Progenitor cell of endocrine pancreas (in vitro differentiated cells): ENCODE data around the gene ZBTB12. TPM values are rescaled to one million over a fixed set of nuclear protein-coding genes. Genes with fewer than 3 reads are reported as not detected.

ENCODE experiments used
- DNase-seq: peaks from one replicate; pipeline ENCODE4 v3.0.0; 2021; ENCODE audit warnings: low spot score; ENCODE audit not compliant: unreplicated experiment
- H3K27ac Mint-ChIP-seq: 2 replicates; pipeline ENCODE4 v1.8.0; 2021; ENCODE audit warnings: mild to moderate bottlenecking, moderate library complexity, mixed read lengths
- H3K27me3 Mint-ChIP-seq: 2 replicates; pipeline ENCODE4 v1.8.0; 2021; ENCODE audit warnings: mixed read lengths
- H3K36me3 Mint-ChIP-seq: 2 replicates; pipeline ENCODE4 v1.8.0; 2022; ENCODE audit warnings: mixed read lengths; ENCODE audit not compliant: insufficient read depth
- H3K4me1 Mint-ChIP-seq: 2 replicates; pipeline ENCODE4 v1.8.0; 2021; ENCODE audit warnings: low read depth, mixed read lengths
- H3K4me3 Mint-ChIP-seq: 2 replicates; pipeline ENCODE4 v1.8.0; 2021; ENCODE audit warnings: low read depth, mild to moderate bottlenecking, moderate library complexity, mixed read lengths
- H3K9me3 Mint-ChIP-seq: 2 replicates; pipeline ENCODE4 v1.8.0; 2021; ENCODE audit warnings: low read depth, mixed read lengths
- long read RNA-seq: library from polyadenylated mRNA; unstranded; transcript quantifications from one replicate; pipeline ENCODE4 v2.0.0, GENCODE V29; 2020
- total RNA-seq: library from RNA; stranded (reverse); gene quantifications from 2 replicates; pipeline ENCODE4 v1.2.1, GENCODE V29; 2021
- TF ChIP-seq, protein P1 (sequence below): fragments of 200-600 bp; sonication (generic); IDR thresholded peaks from one replicate; pipeline ENCODE4 v1.5.0; 2021; ENCODE audit warnings: antibody characterized with exemption, mild to moderate bottlenecking; ENCODE audit not compliant: unreplicated experiment

The ZBTB12 gene, protein sequence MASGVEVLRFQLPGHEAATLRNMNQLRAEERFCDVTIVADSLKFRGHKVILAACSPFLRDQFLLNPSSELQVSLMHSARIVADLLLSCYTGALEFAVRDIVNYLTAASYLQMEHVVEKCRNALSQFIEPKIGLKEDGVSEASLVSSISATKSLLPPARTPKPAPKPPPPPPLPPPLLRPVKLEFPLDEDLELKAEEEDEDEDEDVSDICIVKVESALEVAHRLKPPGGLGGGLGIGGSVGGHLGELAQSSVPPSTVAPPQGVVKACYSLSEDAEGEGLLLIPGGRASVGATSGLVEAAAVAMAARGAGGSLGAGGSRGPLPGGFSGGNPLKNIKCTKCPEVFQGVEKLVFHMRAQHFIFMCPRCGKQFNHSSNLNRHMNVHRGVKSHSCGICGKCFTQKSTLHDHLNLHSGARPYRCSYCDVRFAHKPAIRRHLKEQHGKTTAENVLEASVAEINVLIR
- 47.1 and 55.5 TPM in 2 replicates for total RNA-seq
- long read RNA-seq: 0 reads

DNA sequence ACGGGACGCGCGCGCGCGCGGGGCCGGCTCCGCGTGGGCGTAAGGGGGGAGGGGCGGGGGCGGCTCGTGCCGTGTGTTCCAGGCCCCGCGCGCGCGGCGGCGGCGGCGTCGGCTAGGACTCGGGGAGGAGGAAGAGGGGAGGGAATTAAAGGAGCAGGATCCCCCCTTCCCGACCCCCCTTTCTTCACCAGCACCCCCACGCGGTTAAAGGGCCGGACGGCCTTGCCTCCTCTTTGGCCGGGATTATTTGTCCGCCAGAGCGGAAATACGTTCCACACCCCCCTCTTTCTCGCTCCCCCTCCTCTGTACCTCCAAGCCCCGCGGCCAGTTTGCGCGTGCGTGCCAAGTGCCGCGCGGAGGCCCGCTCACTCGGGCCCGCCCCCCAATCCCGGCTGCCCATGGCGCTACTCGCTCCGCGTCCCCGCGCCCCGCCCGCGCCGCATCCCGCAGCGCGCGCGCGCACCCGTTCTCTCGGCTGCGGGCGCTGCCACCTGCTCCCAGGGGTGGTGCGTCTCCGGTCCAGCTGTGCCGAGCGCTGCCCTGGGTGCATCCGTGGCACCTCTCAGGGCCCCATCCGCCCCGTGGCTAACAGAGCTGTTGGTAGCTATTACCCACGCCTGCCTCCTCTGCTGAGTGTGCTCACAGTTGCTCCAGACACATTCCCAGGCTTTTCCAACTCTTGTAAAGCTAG lies at the start of gene ZBTB12:
TSS of gene ZBTB12 (minus strand) at position 134 of the 691 bp plus-strand sequence. CDS start 781 bp downstream, outside the sequence.
- peaks cover 23% of the 10 kb centered on the region for H3K4me1 Mint-ChIP-seq
- TF ChIP-seq, protein P1, sequence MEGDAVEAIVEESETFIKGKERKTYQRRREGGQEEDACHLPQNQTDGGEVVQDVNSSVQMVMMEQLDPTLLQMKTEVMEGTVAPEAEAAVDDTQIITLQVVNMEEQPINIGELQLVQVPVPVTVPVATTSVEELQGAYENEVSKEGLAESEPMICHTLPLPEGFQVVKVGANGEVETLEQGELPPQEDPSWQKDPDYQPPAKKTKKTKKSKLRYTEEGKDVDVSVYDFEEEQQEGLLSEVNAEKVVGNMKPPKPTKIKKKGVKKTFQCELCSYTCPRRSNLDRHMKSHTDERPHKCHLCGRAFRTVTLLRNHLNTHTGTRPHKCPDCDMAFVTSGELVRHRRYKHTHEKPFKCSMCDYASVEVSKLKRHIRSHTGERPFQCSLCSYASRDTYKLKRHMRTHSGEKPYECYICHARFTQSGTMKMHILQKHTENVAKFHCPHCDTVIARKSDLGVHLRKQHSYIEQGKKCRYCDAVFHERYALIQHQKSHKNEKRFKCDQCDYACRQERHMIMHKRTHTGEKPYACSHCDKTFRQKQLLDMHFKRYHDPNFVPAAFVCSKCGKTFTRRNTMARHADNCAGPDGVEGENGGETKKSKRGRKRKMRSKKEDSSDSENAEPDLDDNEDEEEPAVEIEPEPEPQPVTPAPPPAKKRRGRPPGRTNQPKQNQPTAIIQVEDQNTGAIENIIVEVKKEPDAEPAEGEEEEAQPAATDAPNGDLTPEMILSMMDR: no peak
- DNase-seq: peak; percentile 95
- H3K27ac Mint-ChIP-seq: peak within 1 kb of the TSS; percentile 94
- no peaks in the 10 kb centered on the region for H3K9me3 Mint-ChIP-seq
- peaks cover 2% of the 10 kb centered on the region for H3K36me3 Mint-ChIP-seq
- peaks cover 7% of the 10 kb centered on the region for H3K27me3 Mint-ChIP-seq
- H3K4me3 Mint-ChIP-seq: peak within 1 kb of the TSS; percentile 81

DNA sequence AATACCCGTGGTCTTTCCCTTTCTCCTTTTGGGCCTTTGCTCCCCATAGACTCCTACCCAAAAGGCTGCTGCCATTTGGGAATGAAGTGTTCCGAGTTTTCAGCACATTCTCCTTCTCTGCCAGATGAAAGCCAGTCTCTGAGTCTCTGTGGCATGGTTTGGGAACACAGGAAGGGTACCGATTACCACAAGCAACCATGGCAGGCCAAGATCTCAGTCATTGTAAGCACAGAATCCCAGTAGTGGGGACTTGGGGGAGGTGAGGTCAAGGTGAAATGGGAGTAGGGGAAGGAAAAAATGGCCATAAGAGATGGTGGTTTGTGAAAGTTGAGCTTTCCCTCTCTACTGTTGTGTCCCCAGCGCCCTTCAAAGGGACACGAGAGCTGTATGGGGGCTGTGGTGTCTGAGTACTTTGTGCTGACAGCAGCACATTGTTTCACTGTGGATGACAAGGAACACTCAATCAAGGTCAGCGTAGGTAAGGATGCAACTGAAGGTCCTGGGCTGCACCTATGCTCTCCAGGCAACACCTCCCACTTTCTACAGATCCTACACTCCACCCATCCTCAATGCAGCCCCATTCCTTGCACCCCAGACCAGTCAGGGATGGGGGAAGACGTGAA lies 48.2 kb upstream of the ZBTB12 start:
- peaks cover 17% of the 10 kb centered on the region for H3K4me1 Mint-ChIP-seq
- DNase-seq: no peak
- peaks cover 14% of the 10 kb centered on the region for H3K36me3 Mint-ChIP-seq
- no peak overlapping the region for H3K27ac Mint-ChIP-seq
- no peak overlapping the region for H3K4me3 Mint-ChIP-seq
- no peaks in the 10 kb centered on the region for H3K9me3 Mint-ChIP-seq
- TF ChIP-seq, protein P1: no peak
- H3K27me3 Mint-ChIP-seq: peaks cover 6% of the 10 kb centered on the region

DNA sequence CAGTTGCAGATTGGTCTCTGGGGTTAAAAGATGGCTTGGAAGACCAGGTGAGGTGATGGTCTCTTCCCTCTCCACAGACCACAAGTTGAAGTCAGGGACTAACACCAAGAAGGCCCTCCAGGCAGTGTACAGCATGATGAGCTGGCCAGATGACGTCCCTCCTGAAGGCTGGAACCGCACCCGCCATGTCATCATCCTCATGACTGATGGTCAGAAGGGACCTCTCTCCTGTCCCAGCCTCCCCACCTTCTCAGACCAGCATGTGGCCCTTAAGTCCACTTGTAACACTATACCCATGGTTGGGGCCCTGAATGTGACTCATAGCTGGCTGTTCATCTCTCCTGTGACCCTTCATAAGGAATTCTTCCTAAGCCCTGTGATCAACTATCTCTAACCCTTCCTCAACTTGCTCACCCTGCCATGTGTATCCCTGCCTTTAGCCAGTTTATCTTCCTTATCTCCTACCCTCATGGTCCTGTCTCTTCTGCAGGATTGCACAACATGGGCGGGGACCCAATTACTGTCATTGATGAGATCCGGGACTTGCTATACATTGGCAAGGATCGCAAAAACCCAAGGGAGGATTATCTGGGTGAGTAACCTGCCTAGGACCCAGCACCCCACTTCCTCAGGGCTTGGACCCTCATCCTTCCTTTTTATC lies 47.0 kb upstream of the ZBTB12 start:
- TF ChIP-seq, protein P1: no peak
- Mint-ChIP-seq H3K4me3 (no peak overlapping the region), H3K4me1 (peaks cover 17% of the 10 kb centered on the region), H3K27ac (peak overlapping the region; percentile 27), H3K36me3 (peaks cover 5% of the 10 kb centered on the region), H3K27me3 (peaks cover 6% of the 10 kb centered on the region), H3K9me3 (no peaks in the 10 kb centered on the region)
- no peak for DNase-seq

DNA sequence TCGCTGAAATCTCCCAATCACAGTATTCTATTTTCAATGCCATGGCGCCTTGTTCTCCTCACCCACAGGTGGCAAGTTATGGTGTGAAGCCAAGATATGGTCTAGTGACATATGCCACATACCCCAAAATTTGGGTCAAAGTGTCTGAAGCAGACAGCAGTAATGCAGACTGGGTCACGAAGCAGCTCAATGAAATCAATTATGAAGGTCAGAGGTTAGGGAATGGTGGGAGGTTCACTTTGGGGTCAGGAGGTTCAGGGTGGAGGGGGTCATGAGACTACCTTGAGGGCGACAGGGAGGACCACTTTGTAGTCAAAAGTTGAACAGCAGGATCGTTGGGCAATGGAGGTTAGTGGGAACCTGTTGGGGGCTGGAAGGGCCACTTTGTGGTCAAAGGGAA lies 46.4 kb upstream of the ZBTB12 start:
- H3K4me3 Mint-ChIP-seq: no peak overlapping the region
- H3K27me3 Mint-ChIP-seq: peaks cover 6% of the 10 kb centered on the region
- peaks cover 17% of the 10 kb centered on the region for H3K4me1 Mint-ChIP-seq
- H3K9me3 Mint-ChIP-seq: no peaks in the 10 kb centered on the region
- H3K36me3 Mint-ChIP-seq: peaks cover 4% of the 10 kb centered on the region
- no peak for DNase-seq
- TF ChIP-seq, protein P1: no peak
- H3K27ac Mint-ChIP-seq: no peak overlapping the region
